IMR-90 (cell line): ENCODE data around the gene SLPI. TPM values are rescaled to one million over a fixed set of nuclear protein-coding genes. Genes with fewer than 3 reads are reported as not detected.

Experiments
- ATAC-seq: fragments of 200-7000 bp; cut with Tn5 transposase; 2 replicates; pipeline ENCODE4 v1.9.1; 2020; ENCODE audit warnings: low read depth, mild to moderate bottlenecking, moderate library complexity
- BruUV-seq: library from RNA; stranded (reverse); fragments of 400-500 nt; replicated peaks from 2 replicates; lab custom pipeline; 2021; lab: Mats Ljungman, UMichigan
- CTCF ChIA-PET: fragments of 300-600 bp; formaldehyde crosslinking; extraction: SDS; loops from one replicate; lab custom pipeline; 2021; ENCODE audit warnings: antibody characterized with exemption; lab: Yijun Ruan, JAX
- POLR2A ChIA-PET: fragments of 300-600 bp; sonication (Branson Sonifier 250); formaldehyde crosslinking; loops from one replicate; lab custom pipeline; 2022; ENCODE audit warnings: antibody characterized with exemption; ENCODE audit not compliant: unreplicated experiment; lab: Charles Lee
- DNase-seq: peaks from one replicate; pipeline ENCODE4 v3.0.0; 2013
- H2AFZ ChIP-seq: replicated peaks from 2 replicates; pipeline ENCODE3; 2013; ENCODE audit warnings: low read length, mild to moderate bottlenecking; ENCODE audit not compliant: poor library complexity
- H2AK5ac ChIP-seq: 2 replicates; pipeline ENCODE4 v1.6.1; 2013; ENCODE audit warnings: low read depth, low read length, inconsistent platforms
- H2AK9ac ChIP-seq: replicated peaks from 2 replicates; pipeline ENCODE3; 2013; ENCODE audit warnings: mild to moderate bottlenecking, low read depth, low read length, moderate library complexity; ENCODE audit not compliant: poor library complexity
- H2BK120ac ChIP-seq: 2 replicates; pipeline ENCODE4 v1.6.1; 2013; ENCODE audit warnings: low read depth, low read length, inconsistent platforms
- H2BK15ac ChIP-seq: 3 replicates; pipeline ENCODE4 v1.6.1; 2013; ENCODE audit warnings: low read depth, low read length, inconsistent platforms
- H2BK20ac ChIP-seq: 2 replicates; pipeline ENCODE4 v1.6.1; 2013; ENCODE audit warnings: low read depth, mild to moderate bottlenecking, inconsistent platforms, low read length, moderate library complexity
- H2BK5ac ChIP-seq: 2 replicates; pipeline ENCODE4 v1.6.1; 2013; ENCODE audit warnings: mild to moderate bottlenecking, low read depth, low read length, inconsistent platforms; ENCODE audit not compliant: poor library complexity, severe bottlenecking
- H3K14ac ChIP-seq: replicated peaks from 2 replicates; pipeline ENCODE4 v1.6.1; 2013; ENCODE audit warnings: low read depth, low read length, inconsistent platforms
- H3K18ac ChIP-seq: 2 replicates; pipeline ENCODE4 v1.6.1; 2013; ENCODE audit warnings: low read depth, low read length, control low read depth
- H3K23ac ChIP-seq: 2 replicates; pipeline ENCODE4 v1.6.1; 2013; ENCODE audit warnings: low read depth, low read length, inconsistent platforms
- H3K27ac ChIP-seq: 2 replicates; pipeline ENCODE4 v1.5.1; 2013; ENCODE audit warnings: mild to moderate bottlenecking, control low read depth, low read length; ENCODE audit not compliant: insufficient read depth
- H3K27me3 ChIP-seq: 2 replicates; pipeline ENCODE4 v1.6.1; 2013; ENCODE audit warnings: low read length; ENCODE audit not compliant: control insufficient read depth, insufficient read depth
- H3K36me3 ChIP-seq: 2 replicates; pipeline ENCODE4 v1.6.1; 2013; ENCODE audit warnings: low read length, mixed read lengths; ENCODE audit not compliant: control insufficient read depth, insufficient read depth
- H3K4ac ChIP-seq: 2 replicates; pipeline ENCODE4 v1.6.1; 2013; ENCODE audit warnings: low read depth, low read length, inconsistent platforms
- H3K4me1 ChIP-seq: 2 replicates; pipeline ENCODE4 v1.6.1; 2013; ENCODE audit warnings: low read length, mixed read lengths; ENCODE audit not compliant: control insufficient read depth, insufficient read depth
- H3K4me2 ChIP-seq: 2 replicates; pipeline ENCODE4 v1.6.1; 2013; ENCODE audit warnings: low read depth, mild to moderate bottlenecking, control low read depth, low read length, moderate library complexity
- H3K4me3 ChIP-seq: 2 replicates; pipeline ENCODE4 v1.5.1; 2013; ENCODE audit warnings: low read depth, mild to moderate bottlenecking, control low read depth, low read length, moderate library complexity; ENCODE audit not compliant: insufficient read depth
- H3K56ac ChIP-seq: 2 replicates; pipeline ENCODE4 v1.6.1; 2013; ENCODE audit warnings: low read length, inconsistent platforms; ENCODE audit not compliant: insufficient read depth; ENCODE audit errors: extremely low read depth
- H3K79me1 ChIP-seq, 2 experiments: 2 replicates each; pipeline ENCODE4 v1.6.1; 2013; ENCODE audit warnings: low read length in 2 of 2, inconsistent platforms in 1 of 2, low read depth in 1 of 2
- H3K9ac ChIP-seq: 2 replicates; pipeline ENCODE4 v1.6.1; 2013; ENCODE audit warnings: low read depth, low read length, control low read depth
- H3K9me1 ChIP-seq: 2 replicates; pipeline ENCODE4 v1.6.1; 2013; ENCODE audit warnings: low read length, inconsistent platforms; ENCODE audit not compliant: insufficient read depth
- H3K9me3 ChIP-seq: 2 replicates; pipeline ENCODE4 v1.6.1; 2013; ENCODE audit warnings: low read length; ENCODE audit not compliant: control insufficient read depth, insufficient read depth
- H4K20me1 ChIP-seq: 2 replicates; pipeline ENCODE4 v1.6.1; 2013; ENCODE audit warnings: low read length, inconsistent platforms; ENCODE audit not compliant: insufficient read depth
- H4K5ac ChIP-seq: 2 replicates; pipeline ENCODE4 v1.6.1; 2013; ENCODE audit warnings: mild to moderate bottlenecking, low read depth, low read length, control low read depth
- H4K8ac ChIP-seq, 2 experiments: 2 replicates each; pipeline ENCODE4 v1.6.1; 2013; ENCODE audit warnings: low read depth in 2 of 2, low read length in 2 of 2, control low read depth in 1 of 2, inconsistent platforms in 1 of 2
- H4K91ac ChIP-seq: 2 replicates; pipeline ENCODE4 v1.6.1; 2013; ENCODE audit warnings: low read depth, low read length, inconsistent platforms; ENCODE audit not compliant: insufficient read depth
- BHLHE40 ChIP-seq: fragments of 150-350 bp; IDR thresholded peaks from 2 replicates; pipeline ENCODE4 v1.6.1; 2016; ENCODE audit warnings: mild to moderate bottlenecking, low read depth, low read length
- CEBPB ChIP-seq: IDR thresholded peaks from 2 replicates; pipeline ENCODE4 v1.6.1; 2012; ENCODE audit warnings: low read depth, low read length, improper control_type of control experiment
- CHD1 ChIP-seq: IDR thresholded peaks from 2 replicates; pipeline ENCODE4 v1.6.1; 2012; ENCODE audit warnings: low read depth, low read length, improper control_type of control experiment
- FOS ChIP-seq: fragments of 150-350 bp; IDR thresholded peaks from 2 replicates; pipeline ENCODE4 v1.6.1; 2016; ENCODE audit warnings: low read depth, low read length
- MAZ ChIP-seq: IDR thresholded peaks from 2 replicates; pipeline ENCODE4 v1.6.1; 2012; ENCODE audit warnings: low read depth, mild to moderate bottlenecking, low read length, improper control_type of control experiment, moderate library complexity, borderline replicate concordance
- POLR2A ChIP-seq: IDR thresholded peaks from 2 replicates; pipeline ENCODE4 v1.6.1; 2012; ENCODE audit warnings: mild to moderate bottlenecking, low read depth, low read length
- WGBS, 2 experiments: methylation state at CpG; one replicate each; pipeline versions ENCODE4 v1.1.5 to v1.1.7; 2013; ENCODE audit warnings: missing lambda C conversion rate in 2 of 2; ENCODE audit not compliant: insufficient read length in 1 of 2; ENCODE audit errors: extremely low coverage in 2 of 2; 5-methylcytosine and 5-hydroxymethylcytosine counted together
- dilution Hi-C: fragments of 300-500 bp; cut with HindIII; formaldehyde crosslinking; loops from one replicate; pipeline ENCODE4 v1.14.3; 2018; ENCODE audit warnings: low sequenced_read_pairs; ENCODE audit not compliant: unreplicated experiment
- in situ Hi-C: fragments of 300-500 bp; cut with MboI; formaldehyde crosslinking; loops from 3 replicates; pipeline ENCODE4 v1.14.3; 2019; ENCODE audit warnings: low sequenced_read_pairs, inconsistent platforms, mixed read lengths
- intact Hi-C: fragments of 100-400 bp; cut with micrococcal nuclease; formaldehyde crosslinking; loops from 2 replicates; pipeline ENCODE4 v1.10.0; 2022
- polyA plus RNA-seq, 3 experiments: library from polyadenylated mRNA; depleted of rRNA; stranded (reverse); fragments of >200 nt; gene quantifications; 2 replicates each; pipeline ENCODE4 v1.2.3, GENCODE V29; 2012; ENCODE audit warnings: low replicate concordance in 1 of 3
- total RNA-seq: library from RNA; depleted of rRNA; stranded (reverse); fragments of >200 nt; gene quantifications from 2 replicates; pipeline ENCODE4 v1.2.3, GENCODE V29; 2012
- TF ChIP-seq, protein P1 (sequence below): fragments of 150-350 bp; IDR thresholded peaks from 2 replicates; pipeline ENCODE4 v1.6.1; 2016; ENCODE audit warnings: low read depth, mild to moderate bottlenecking, low read length, moderate library complexity, borderline replicate concordance
- TF ChIP-seq, protein P2 (sequence below): conservative IDR thresholded peaks from 2 replicates; pipeline ENCODE4 v1.5.1; 2012; ENCODE audit warnings: mild to moderate bottlenecking, low read depth, low read length, improper control_type of control experiment

SLPI gene
- total and polyA plus RNA-seq, 2 of the 4 experiments (the other 2 are of a cell fraction): not detected

DNA sequence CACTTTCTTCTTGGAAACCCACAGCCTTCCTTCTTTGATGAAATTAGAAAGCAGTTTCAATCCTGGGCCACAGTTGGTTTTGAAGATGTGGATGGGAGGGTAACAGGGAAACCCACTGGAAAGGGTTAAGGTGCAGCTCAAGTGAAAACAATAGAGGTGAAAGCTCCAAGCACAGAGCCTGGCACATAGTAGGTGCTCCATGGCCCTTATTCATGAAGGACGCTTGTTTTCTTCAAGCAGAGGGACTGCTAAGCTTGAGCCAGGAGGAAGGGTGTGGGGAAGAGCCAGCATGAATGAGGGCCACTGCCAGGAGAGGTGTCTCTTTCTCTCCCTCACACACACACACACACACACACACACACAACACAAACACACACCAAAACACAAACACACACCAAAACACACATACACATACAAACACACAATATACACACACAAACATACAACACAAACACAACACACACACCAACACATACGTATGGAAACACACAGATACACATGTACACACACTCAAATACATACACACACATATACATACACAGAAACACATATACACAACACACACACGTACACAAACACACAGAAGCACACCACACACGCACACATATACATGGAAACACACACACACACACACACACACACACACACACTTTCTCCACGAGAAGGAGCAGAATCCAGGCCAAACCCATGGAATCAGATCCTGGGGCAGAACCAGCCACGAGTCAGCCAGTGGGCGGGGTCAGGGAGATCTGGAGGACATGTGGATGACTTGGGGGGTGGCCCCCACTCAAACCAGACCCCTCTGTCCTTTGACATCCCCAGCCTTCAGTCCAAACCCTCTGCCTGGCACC is 28.6 kb upstream of the SLPI start:
- 56% methylated on average over 2 of the region's 7 CpGs; no CpG with 5 or more reads in 1 of the 2 experiments for WGBS, 2 experiments
- dilution Hi-C loops: no loop called here
- H3K56ac ChIP-seq: no peak overlapping the region
- peaks cover 26% of the 10 kb centered on the region for H3K27me3 ChIP-seq
- DNase-seq: no peak
- intact Hi-C loops: no loop called here
- no peak overlapping the region for H4K8ac ChIP-seq
- no peaks in the 10 kb centered on the region for H3K36me3 ChIP-seq
- H2AK9ac ChIP-seq: no peak overlapping the region
- no peak overlapping the region for H3K23ac ChIP-seq
- no peak overlapping the region for H3K18ac ChIP-seq
- no peak overlapping the region for H3K27ac ChIP-seq
- H2AFZ ChIP-seq: no peak overlapping the region
- BruUV-seq: no TSS peak
- no peak overlapping the region for H2BK120ac ChIP-seq
- H3K9ac ChIP-seq: no peak overlapping the region
- POLR2A ChIA-PET: no interaction called here
- no peak overlapping the region for H4K91ac ChIP-seq
- H2BK20ac ChIP-seq: no peak overlapping the region
- H2BK5ac ChIP-seq: peak overlapping the region; percentile 69
- H3K9me1 ChIP-seq: no peaks in the 10 kb centered on the region
- H3K4ac ChIP-seq: no peak overlapping the region
- no peak for ATAC-seq
- no peaks in the 10 kb centered on the region for H4K20me1 ChIP-seq
- H3K14ac ChIP-seq: no peak overlapping the region
- no peak overlapping the region for H3K4me3 ChIP-seq
- no peaks in the 10 kb centered on the region for H3K9me3 ChIP-seq
- no peak overlapping the region for H2BK15ac ChIP-seq
- CTCF ChIA-PET: no interaction called here
- no peak overlapping the region for H4K5ac ChIP-seq
- no peaks in the 10 kb centered on the region for H3K79me1 ChIP-seq
- H3K4me2 ChIP-seq: no peak overlapping the region
- TF ChIP-seq BHLHE40 (no peak), FOS (no peak), CHD1 (no peak), CEBPB (no peak), MAZ (no peak), POLR2A (no peak)
- TF ChIP-seq, protein P1, sequence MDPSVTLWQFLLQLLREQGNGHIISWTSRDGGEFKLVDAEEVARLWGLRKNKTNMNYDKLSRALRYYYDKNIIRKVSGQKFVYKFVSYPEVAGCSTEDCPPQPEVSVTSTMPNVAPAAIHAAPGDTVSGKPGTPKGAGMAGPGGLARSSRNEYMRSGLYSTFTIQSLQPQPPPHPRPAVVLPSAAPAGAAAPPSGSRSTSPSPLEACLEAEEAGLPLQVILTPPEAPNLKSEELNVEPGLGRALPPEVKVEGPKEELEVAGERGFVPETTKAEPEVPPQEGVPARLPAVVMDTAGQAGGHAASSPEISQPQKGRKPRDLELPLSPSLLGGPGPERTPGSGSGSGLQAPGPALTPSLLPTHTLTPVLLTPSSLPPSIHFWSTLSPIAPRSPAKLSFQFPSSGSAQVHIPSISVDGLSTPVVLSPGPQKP: no peak
- TF ChIP-seq, protein P2, sequence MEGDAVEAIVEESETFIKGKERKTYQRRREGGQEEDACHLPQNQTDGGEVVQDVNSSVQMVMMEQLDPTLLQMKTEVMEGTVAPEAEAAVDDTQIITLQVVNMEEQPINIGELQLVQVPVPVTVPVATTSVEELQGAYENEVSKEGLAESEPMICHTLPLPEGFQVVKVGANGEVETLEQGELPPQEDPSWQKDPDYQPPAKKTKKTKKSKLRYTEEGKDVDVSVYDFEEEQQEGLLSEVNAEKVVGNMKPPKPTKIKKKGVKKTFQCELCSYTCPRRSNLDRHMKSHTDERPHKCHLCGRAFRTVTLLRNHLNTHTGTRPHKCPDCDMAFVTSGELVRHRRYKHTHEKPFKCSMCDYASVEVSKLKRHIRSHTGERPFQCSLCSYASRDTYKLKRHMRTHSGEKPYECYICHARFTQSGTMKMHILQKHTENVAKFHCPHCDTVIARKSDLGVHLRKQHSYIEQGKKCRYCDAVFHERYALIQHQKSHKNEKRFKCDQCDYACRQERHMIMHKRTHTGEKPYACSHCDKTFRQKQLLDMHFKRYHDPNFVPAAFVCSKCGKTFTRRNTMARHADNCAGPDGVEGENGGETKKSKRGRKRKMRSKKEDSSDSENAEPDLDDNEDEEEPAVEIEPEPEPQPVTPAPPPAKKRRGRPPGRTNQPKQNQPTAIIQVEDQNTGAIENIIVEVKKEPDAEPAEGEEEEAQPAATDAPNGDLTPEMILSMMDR: no peak
- H2AK5ac ChIP-seq: no peak overlapping the region
- H3K4me1 ChIP-seq: no peaks in the 10 kb centered on the region
- in situ Hi-C loops: loop anchor here (10.0 to 25.0 kb wide), 2 partner anchors 171 to 268 kb away; partner anchors contain the start of genes KCNS1, WFDC12 and WFDC5
